22Rv1 (cell line): ENCODE measurements around the gene RGS16.

Experiments
- ZFX ChIP-seq: fragments of 450-650 bp; IDR thresholded peaks from 2 replicates; pipeline ENCODE4 v1.6.1; 2017; ENCODE audit warnings: antibody characterized with exemption, borderline replicate concordance
- TF ChIP-seq, protein P1 (sequence below): fragments of 450-650 bp; IDR thresholded peaks from 2 replicates; pipeline ENCODE4 v1.5.1; 2017; ENCODE audit warnings: mild to moderate bottlenecking

GRCh38 chr1:182584746-182585145 is 19.4 kb downstream of the RGS16 start:
- TF ChIP-seq, protein P1, sequence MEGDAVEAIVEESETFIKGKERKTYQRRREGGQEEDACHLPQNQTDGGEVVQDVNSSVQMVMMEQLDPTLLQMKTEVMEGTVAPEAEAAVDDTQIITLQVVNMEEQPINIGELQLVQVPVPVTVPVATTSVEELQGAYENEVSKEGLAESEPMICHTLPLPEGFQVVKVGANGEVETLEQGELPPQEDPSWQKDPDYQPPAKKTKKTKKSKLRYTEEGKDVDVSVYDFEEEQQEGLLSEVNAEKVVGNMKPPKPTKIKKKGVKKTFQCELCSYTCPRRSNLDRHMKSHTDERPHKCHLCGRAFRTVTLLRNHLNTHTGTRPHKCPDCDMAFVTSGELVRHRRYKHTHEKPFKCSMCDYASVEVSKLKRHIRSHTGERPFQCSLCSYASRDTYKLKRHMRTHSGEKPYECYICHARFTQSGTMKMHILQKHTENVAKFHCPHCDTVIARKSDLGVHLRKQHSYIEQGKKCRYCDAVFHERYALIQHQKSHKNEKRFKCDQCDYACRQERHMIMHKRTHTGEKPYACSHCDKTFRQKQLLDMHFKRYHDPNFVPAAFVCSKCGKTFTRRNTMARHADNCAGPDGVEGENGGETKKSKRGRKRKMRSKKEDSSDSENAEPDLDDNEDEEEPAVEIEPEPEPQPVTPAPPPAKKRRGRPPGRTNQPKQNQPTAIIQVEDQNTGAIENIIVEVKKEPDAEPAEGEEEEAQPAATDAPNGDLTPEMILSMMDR, result no peak
- no peak for TF ChIP-seq ZFX
